HEK293T (cell line): ENCODE data around the gene ST6GAL2.

Source experiments
- BHLHE40 ChIP-seq: fragments of 450-650 bp; IDR thresholded peaks from 2 replicates; pipeline ENCODE4 v1.6.1; 2016; ENCODE audit warnings: mild to moderate bottlenecking, moderate library complexity, borderline replicate concordance
- ELF4 ChIP-seq: fragments of 450-650 bp; IDR thresholded peaks from 2 replicates; pipeline ENCODE4 v1.6.1; 2017; ENCODE audit warnings: antibody characterized with exemption
- FOXA1 ChIP-seq: fragments of 450-650 bp; IDR thresholded peaks from 2 replicates; pipeline ENCODE4 v1.6.1; 2016; ENCODE audit warnings: mild to moderate bottlenecking
- FOXK2 ChIP-seq: fragments of 450-650 bp; IDR thresholded peaks from 2 replicates; pipeline ENCODE4 v1.6.1; 2016; ENCODE audit warnings: mild to moderate bottlenecking
- FOXM1 ChIP-seq: fragments of 450-650 bp; IDR thresholded peaks from 2 replicates; pipeline ENCODE4 v1.6.1; 2017; ENCODE audit warnings: mild to moderate bottlenecking, borderline replicate concordance
- LEF1 ChIP-seq: fragments of 450-650 bp; IDR thresholded peaks from 2 replicates; pipeline ENCODE4 v1.6.1; 2017; ENCODE audit warnings: mild to moderate bottlenecking, borderline replicate concordance
- NFRKB ChIP-seq: fragments of 450-650 bp; IDR thresholded peaks from 2 replicates; pipeline ENCODE4 v1.6.1; 2016; ENCODE audit warnings: mild to moderate bottlenecking, moderate library complexity
- SP1 ChIP-seq: fragments of 450-650 bp; IDR thresholded peaks from 2 replicates; pipeline ENCODE4 v1.6.1; 2017
- TARDBP ChIP-seq: fragments of 450-650 bp; IDR thresholded peaks from 2 replicates; pipeline ENCODE4 v1.6.1; 2016

DNA sequence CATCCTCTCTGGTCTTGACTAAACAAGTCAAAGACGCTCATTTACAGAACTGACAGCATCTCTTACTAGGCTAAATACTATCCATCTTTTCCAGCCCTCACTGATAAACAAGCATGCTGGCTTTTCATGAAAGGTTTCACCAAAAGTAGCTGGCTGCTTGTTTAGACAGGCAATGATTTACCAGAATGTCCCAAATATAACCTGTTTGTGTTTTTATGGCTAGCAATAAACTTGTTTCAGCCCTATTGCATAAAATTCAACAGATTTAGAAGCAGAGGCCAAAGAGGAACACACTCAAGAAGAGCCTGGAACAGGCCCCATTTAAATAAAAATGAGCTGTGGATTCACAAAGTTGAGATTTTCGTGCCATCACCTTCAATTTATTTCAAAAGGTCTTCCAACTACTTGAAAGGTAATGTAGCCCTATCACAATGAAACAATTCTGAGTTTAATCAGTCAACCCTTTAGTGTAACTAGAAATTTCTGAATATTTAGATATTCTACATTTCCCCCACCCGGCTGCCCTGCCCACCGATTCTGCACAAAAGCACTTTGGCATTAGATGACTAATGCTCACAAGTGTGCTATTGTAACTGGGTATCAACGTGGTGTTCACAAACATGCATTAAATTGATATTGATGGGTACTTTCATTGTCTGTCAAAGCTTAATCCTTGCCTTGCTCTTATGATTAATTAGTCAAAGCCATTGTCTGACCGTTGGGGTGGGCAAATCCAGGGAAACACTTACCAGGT is 54.0 kb downstream of the ST6GAL2 start:
- no peak for TF ChIP-seq FOXM1
- no peak for TF ChIP-seq LEF1
- no peak for TF ChIP-seq BHLHE40
- TF ChIP-seq SP1: no peak
- TF ChIP-seq NFRKB: no peak
- TF ChIP-seq FOXA1: no peak
- no peak for TF ChIP-seq FOXK2
- TF ChIP-seq TARDBP: no peak
- no peak for TF ChIP-seq ELF4
